GM21529 (cell line): ENCODE results near the gene TAB2.
A peak's percentile ranks its signal among the peaks of the same experiment; 100 is the strongest.

Experiments
- ATAC-seq: cut with Tn5 transposase; IDR thresholded peaks from one replicate; pipeline ENCODE4 v1.9.1; 2021; ENCODE audit not compliant: unreplicated experiment

The TAB2 gene

GRCh38 chr6:149366267-149366921 is 48.9 kb downstream of the TAB2 start:
- no peak for ATAC-seq

GRCh38 chr6:149368065-149368464 is 50.6 kb downstream of the TAB2 start:
- ATAC-seq = peak; percentile 79

GRCh38 chr6:149371154-149371553 is 53.6 kb downstream of the TAB2 start:
- ATAC-seq = no peak

DNA sequence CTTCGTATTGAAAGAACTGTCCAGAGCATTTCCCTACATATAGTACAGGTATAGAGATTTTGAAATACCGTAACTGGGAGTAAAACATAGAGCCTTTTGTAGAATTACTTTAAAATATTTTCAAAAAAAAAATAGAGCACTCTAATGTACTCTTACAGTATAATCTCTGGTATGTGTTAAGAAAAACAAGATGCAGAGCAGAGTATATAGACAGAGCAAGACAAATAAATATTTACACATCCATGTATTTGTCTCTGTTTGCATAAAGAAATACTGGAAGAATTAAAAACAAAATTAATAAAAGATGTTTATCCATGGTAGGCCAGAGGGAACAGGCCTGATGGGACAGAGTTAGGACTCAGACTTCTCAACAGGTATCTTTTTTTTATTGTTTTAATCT is 54.5 kb downstream of the TAB2 start:
- no peak for ATAC-seq

DNA sequence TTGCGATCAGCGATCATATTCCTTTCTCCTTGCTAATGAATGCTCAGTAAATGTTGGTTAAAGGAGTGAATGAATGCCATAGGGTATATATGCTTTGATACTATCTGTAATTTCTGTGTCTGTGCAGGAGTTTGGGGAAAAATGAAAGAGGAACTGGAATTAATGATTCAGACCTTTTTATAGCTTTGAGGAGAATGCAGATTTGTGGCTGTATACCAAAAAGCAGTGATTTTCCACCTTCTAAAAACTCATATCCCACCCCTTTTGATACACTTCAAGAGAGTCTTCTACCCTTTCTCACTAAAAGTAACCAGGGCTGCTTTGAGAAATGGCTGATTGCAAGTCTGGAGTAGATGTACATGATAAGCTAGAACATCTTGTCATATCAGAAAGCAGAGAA is 56.0 kb downstream of the TAB2 start:
- ATAC-seq = no peak

DNA sequence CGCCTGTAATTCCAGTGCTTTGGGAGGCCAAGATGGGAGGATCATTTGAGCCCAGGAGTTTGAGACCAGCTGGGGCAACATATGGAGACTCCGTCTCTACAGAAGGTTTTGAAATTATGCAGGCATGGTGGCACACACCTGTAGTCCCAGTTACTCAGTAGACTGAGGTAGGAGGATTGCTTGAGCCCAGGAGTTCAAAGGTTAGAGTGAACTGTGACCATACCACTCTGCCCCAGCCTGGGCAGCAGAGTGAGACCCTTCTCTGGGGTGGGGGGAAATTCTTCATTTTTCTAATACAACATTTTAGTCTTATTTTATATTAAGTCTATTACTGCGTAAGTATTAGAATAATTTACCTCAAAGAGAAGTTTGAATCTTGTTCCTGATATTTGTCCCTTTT is 62.5 kb downstream of the TAB2 start:
- ATAC-seq = no peak

DNA sequence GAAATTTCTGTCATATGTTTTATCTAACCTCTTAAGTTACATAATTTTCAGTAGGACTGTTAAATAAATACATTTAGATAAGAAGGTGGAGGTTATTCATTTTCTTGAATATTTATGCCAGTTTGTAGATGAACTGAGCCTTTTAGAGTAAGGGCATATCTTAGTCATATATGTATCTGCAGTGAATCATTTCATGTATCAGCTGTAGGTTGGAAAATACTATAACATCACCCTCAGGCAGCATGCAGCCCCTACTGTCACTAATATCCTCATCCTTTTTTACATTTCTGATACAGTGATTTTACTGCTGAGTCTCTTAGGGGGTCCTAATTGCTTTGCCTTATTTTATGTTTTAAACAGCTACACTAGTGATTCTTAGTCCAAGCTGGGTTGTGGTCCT is 63.0 kb downstream of the TAB2 start:
- ATAC-seq = no peak

GRCh38 chr6:149383371-149383770 is 65.9 kb downstream of the TAB2 start:
- no peak for ATAC-seq

DNA sequence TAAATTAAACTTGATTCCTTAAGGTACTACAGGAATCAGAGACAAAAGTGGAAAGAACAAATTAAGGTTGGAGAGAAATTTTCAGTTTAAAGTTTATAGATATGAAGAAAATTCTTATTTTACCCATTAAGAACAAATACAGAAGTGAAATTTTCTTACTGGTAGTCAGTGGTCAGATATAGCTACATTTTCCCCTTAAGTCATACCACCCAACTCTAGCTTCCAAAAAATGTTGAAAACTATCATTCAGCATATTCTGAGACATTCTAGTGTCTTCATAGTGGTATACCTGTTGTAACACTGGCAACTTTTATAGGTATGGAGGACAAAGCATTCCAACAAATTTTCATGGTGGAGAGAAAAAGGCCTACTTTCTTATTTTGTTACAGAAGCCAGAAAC is 67.0 kb downstream of the TAB2 start:
- ATAC-seq = no peak

GRCh38 chr6:149385998-149386646 is 68.6 kb downstream of the TAB2 start:
- no peak for ATAC-seq

DNA sequence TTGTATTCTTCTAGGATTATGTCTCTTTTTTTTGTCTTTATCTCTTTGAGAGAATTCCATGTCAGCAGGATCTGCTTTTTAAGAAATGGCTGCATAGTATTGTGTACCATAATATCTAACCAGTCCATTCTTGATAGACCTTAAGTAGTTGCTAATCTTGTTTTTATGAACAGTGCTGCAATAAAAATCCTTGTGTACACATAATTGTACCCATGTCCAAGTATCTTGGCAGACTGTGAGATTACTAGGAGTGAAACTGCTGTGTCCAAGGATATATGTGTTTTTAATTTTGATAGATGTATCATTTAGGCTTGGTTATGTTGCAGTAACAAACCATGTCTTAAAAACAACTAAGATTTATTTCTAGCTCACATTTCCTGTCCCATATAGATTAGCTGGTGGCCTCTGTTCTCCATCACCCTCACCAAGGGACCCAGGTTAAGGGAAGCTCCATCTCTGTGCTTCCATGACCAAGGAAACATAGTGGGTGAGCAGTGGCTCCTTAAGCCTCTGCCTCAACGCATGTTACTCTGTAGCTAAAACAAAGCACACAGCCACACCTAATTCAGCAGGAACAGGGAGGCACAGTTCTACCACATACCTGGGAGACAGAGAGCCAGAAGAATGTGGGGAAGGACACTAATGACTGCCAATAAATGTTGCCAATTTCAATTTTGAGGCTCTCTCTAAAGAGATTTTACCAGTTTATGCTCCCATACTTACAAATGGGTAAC is 70.4 kb downstream of the TAB2 start:
- ATAC-seq = no peak

GRCh38 chr6:149389509-149390297 is 72.2 kb downstream of the TAB2 start:
- no peak for ATAC-seq

DNA sequence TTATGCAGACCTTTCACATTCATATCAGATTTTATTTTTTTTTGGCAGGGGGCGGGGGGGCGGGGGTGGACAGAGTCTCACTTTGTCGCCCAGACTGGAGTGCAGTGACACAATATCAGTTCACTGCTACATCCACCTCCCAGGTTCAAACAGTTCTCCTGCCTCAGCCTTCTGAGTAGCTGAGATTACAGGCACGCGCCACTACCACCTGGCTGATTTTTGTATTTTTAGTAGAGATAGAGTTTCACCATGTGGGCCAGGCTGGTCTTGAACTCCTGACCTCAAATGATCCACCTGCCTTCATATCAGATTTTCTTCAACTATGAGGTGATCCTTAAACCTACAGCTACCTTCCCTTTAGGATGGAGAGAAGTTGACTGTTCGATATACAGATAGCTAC is 74.6 kb downstream of the TAB2 start:
- no peak for ATAC-seq

DNA sequence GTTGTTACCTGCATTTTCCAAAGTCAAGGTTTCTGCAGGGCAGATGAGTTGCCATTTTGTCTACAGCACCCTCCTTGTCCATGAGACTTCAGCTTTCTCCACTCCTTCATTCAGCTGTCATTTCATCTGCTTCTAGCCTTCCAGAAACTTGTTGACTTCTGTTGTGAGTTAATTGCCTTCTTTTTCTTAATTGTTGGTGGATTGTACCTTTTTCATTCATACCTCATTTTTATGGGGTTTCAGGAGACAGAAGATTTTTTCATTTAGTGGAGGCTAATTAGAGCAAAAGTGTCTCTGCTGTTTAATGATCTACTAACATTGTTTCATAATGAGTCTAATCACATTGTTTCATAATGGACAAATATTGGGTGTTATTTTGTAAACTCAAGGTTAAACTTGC is 75.0 kb downstream of the TAB2 start:
- no peak for ATAC-seq

GRCh38 chr6:149393002-149393679 is 75.6 kb downstream of the TAB2 start:
- no peak for ATAC-seq

- ATAC-seq = no peak
These were observed 77.7 kb downstream of the TAB2 start for GRCh38 chr6:149395185-149395584.

- no peak for ATAC-seq
These were observed 79.9 kb downstream of the TAB2 start for GRCh38 chr6:149397384-149397783.

DNA sequence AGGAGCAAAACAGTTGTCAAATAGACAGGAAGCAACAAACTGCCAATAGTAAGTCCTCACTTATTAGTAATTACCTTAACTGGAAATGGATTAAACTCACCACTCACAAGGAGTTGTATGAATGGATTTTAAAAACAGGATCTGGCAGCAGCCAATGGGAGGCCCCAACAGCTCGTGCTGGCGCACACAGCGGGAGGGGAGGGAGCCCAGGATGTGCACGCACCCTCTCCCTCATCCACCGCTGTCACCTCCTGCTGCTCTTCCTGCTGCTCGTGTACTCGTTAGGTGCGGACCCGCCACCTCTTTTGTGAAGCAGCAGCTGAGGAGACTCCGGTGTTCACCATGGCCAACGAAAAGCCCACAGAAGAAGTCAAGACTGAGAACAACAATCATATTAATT is 82.5 kb downstream of the TAB2 start, which contains the start of gene SUMO4:
Gene SUMO4, plus strand, starts transcription at position 213 of the 400 bp plus-strand sequence. Its CDS starts 130 bp downstream, at position 343.
- no peak for ATAC-seq

- ATAC-seq = no peak
These were observed 86.0 kb downstream of the TAB2 start for GRCh38 chr6:149403534-149403933.

DNA sequence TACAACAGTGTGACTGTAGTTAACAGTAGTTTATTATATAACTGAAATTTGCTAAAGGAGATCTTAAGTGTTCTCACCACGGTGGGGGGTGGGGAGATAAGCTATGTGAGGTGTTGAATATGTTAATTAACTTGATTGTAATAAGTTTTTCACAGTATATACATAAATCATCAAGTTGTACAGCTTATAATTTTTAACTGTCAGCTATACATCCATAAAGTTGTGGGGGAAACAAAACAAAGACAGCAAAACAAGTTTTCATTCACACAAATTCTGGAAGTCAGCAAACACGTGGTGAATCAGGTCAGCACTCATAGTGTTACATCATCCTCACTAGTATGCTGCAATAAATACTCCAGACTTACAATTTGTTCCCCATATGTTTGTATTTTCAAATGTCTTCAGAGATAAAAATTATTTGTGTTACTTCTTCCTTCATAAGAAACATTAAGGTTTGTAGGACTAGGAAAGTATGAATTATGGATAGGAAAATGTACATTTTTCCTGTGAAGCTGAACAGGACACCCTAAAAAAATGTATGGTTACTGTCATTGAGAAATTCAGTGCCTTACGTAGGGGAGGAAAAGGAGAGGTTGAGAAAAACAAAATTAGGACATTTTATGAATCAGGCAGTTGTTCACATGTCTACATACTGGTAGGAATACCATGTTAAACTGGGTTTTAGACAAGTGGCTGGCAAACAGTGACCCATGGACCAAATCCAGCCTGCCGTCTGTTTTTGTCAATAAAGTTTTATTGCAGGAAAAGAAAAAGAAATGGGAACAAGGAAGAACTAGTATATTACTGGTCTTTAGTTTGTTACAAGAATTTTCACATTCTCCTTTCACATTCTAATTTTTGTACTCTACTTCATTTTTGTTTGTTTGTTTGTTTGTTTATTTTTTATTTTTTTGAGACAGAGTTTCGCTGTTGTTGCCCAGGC is 88.6 kb downstream of the TAB2 start:
- ATAC-seq = no peak
